Neural cell (in vitro differentiated cells): ENCODE data around the gene RABGAP1L.
"Not testable (repeated sequence)": the region's sequence is repeated elsewhere in the genome, so short reads cannot be mapped to it uniquely, and the experiment has no call there.

Experiments used
- EP300 ChIP-seq: fragments of 450-650 bp; conservative IDR thresholded peaks from 2 replicates; pipeline ENCODE4 v1.6.1; 2014; ENCODE audit warnings: antibody characterized with exemption, mild to moderate bottlenecking, moderate library complexity; ENCODE audit not compliant: poor library complexity, severe bottlenecking
- EZH2 ChIP-seq: fragments of 200-600, 300-800 bp; shearing (Covaris generic), sonication (generic); IDR thresholded peaks from 2 replicates; pipeline ENCODE4 v1.6.1; 2014; ENCODE audit warnings: antibody characterized with exemption, low read length, borderline replicate concordance, mild to moderate bottlenecking; ENCODE audit not compliant: insufficient read depth, poor library complexity, severe bottlenecking
- MXI1 ChIP-seq: fragments of 450-650 bp; conservative IDR thresholded peaks from 2 replicates; pipeline ENCODE4 v1.6.1; 2014; ENCODE audit warnings: antibody characterized with exemption, mild to moderate bottlenecking; ENCODE audit not compliant: poor library complexity, severe bottlenecking
- POLR2AphosphoS5 ChIP-seq: IDR thresholded peaks from 2 replicates; pipeline ENCODE4 v1.6.1; 2012
- RAD21 ChIP-seq: fragments of 450-650 bp; conservative IDR thresholded peaks from 2 replicates; pipeline ENCODE4 v1.6.1; 2014; ENCODE audit warnings: antibody characterized with exemption, mild to moderate bottlenecking, moderate library complexity
- REST ChIP-seq: IDR thresholded peaks from 2 replicates; pipeline ENCODE4 v1.6.1; 2012; ENCODE audit warnings: borderline replicate concordance
- SMC3 ChIP-seq: fragments of 450-650 bp; conservative IDR thresholded peaks from 2 replicates; pipeline ENCODE4 v1.6.1; 2014; ENCODE audit warnings: antibody characterized with exemption, mild to moderate bottlenecking, moderate library complexity; ENCODE audit not compliant: poor library complexity
- TF ChIP-seq, protein P1 (sequence below): fragments of 450-650 bp; IDR thresholded peaks from 2 replicates; pipeline ENCODE4 v1.5.1; 2014; ENCODE audit warnings: antibody characterized with exemption, mild to moderate bottlenecking, moderate library complexity; ENCODE audit not compliant: poor library complexity, severe bottlenecking

DNA sequence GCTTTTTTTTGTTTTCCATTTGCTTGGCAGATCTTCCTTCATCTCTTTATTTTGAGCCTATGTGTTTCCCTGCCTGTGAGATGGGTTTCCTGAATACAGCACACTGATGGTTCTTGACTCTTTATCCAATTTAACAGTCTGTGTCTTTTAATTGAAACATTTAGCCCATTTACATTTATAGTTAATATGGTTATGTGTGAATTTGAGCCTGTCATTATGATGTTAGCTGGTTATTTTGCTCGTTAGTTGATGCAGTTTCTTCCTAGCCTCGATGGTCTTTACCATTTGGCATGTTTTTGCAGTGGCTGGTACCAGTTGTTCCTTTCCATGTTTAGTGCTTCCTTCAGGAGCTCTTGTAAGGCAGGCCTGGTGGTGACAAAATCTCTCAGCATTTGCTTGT lies 384.1 kb downstream of the RABGAP1L start:
- TF ChIP-seq, protein P1, sequence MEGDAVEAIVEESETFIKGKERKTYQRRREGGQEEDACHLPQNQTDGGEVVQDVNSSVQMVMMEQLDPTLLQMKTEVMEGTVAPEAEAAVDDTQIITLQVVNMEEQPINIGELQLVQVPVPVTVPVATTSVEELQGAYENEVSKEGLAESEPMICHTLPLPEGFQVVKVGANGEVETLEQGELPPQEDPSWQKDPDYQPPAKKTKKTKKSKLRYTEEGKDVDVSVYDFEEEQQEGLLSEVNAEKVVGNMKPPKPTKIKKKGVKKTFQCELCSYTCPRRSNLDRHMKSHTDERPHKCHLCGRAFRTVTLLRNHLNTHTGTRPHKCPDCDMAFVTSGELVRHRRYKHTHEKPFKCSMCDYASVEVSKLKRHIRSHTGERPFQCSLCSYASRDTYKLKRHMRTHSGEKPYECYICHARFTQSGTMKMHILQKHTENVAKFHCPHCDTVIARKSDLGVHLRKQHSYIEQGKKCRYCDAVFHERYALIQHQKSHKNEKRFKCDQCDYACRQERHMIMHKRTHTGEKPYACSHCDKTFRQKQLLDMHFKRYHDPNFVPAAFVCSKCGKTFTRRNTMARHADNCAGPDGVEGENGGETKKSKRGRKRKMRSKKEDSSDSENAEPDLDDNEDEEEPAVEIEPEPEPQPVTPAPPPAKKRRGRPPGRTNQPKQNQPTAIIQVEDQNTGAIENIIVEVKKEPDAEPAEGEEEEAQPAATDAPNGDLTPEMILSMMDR, result not testable (repeated sequence)
- TF ChIP-seq POLR2AphosphoS5, EZH2, RAD21, REST, SMC3, EP300, MXI1: not testable (repeated sequence)
